Bone marrow (tissue), 2 donors: ENCODE measurements around the gene OR2V2.
"Not testable (repeated sequence)": the region's sequence is repeated elsewhere in the genome, so short reads cannot be mapped to it uniquely, and the experiment has no call there.

Source experiments
- DNase-seq, 2 donors: peaks; one replicate each; lab custom pipeline; 2025; lab: John Stamatoyannopoulos, UW

The OR2V2 gene, protein sequence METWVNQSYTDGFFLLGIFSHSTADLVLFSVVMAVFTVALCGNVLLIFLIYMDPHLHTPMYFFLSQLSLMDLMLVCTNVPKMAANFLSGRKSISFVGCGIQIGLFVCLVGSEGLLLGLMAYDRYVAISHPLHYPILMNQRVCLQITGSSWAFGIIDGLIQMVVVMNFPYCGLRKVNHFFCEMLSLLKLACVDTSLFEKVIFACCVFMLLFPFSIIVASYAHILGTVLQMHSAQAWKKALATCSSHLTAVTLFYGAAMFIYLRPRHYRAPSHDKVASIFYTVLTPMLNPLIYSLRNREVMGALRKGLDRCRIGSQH

DNA sequence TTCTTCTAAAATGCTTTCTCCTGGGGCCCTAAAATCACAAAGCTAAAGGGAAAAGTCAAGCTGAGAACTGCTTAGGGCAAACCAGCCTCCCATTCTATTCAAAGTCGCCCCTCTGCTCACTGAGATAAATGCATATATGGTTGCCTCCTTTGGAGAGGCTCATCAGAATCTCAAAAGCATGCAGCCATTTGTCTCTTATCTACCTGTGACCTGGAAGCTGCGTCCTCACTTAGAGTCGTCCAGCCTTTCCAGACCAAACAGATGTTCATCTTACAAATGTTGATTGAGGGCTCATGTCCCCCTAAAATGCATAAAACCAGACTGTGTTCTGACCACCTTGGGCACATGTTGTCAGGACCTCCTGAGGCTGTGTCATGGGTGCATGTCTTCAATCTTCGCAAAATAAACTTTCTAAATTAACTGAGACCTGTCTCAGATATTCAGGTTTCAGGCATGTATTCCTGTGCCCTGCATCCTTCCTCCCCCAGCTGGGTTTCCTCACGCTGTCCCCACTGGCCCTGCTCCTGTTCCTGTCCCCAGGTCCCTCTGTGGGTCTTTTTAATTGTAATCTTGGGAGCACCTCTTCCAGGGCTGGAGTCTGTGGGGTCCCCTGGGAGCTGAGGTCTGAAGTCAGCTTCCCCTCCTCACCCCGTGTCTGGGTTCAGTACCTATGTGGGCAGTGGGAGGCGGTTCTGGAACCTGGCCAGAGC lies at the start of gene OR2V2:
Gene OR2V2, plus strand, starts transcription at position 660 of the 710 bp plus-strand sequence. CDS start 7,357 bp downstream, outside the sequence.
- DNase-seq: not testable (repeated sequence)

DNA sequence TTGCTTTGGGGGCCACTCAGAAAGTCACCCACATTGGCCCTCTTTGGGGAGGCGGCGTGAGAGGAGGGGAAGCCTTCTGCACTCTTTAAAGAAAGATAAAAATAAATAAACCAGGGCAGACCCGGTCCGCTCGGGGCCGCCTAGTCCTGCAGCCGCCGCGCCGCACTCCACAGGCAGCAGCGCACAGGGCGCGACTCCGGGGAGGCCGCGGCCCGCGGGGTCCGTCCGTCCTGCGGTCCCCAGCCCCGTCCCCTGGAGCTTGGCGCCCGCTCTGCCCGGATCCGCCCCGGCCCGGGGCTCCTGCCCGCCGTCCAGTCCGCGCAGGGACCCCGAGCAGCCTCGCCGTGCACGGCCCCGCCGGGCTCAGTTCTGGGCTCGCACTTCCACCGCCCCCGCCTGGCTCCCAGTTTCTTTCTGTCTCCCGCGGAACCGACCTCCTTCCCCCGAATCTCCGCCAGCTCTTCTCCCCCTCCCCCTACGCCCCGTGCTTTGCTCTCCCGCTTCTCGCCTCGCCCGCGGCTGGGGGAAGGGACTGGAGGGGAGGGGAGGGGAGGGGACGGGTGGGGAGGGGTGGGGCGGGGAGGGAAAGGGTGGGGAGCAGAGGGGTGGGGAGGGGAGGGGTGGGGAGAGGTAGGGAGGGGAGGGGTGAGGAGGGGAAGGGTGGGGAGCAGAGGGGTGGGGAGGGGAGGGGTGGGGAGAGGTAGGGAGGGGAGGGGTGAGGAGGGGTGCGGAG lies 49.5 kb upstream of the OR2V2 start:
- DNase-seq: not testable (repeated sequence)

DNA sequence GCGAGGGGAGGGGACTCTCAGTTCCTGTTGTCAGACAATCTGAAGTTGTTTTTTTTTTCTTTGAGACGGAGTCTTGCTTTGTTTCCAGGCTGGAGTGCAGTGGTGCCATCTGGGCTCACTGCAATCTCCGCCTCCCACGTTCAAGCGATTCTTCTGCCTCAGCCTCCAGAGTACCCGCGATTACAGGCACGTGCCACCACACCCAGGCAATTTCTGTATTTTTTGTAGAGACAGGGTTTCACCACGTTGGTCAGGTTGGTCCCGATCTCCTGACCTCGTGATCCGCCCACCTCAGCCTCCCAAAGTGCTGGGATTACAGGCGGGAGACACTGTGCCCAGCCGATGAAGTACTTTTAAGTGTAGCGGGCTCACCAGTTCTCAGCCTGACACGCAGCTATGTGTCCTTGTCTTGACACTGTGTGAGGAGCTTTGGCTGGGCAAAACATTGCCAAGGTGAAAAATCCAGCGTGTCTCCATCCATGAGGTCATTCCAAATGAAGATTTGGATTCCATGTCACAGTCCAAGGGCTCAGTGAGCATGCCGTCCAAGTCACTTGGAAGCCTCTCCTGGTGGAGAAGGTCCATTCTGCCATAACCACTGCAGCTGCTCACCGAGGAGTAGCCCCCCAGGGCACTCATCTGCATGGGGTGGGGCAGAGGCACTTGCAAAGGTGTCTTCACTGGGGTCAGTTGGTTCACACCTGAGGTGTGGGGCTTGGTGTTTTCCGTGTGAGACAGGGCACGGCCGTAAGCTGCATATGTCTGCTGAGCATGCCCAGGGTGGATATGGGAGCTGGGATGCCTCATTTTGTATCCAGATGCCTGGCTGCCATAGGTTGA lies 48.4 kb upstream of the OR2V2 start:
- DNase-seq: no peak

DNA sequence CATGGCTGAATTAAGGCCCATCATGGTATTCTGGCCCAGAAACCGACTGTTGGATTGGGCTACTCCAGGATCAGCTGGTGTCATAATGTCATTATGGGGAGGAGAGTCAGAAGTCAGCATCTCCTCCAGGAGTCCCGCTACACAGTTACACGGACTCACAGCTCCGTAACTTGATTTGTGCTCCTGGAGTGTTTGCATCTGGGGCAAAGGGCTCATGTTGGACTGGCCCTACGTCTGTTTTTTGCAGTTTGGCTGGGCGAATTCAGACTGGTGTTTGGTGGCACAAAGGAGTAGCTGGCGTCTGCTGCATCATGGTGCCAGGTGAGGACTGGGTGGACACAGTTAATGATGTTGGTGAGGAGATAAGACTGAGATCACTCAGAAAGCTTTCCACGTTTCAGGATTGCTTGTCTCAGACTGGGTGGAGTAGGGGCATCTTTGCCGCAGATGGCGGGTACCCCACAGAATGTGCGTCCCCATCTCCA lies 47.7 kb upstream of the OR2V2 start:
- no peak for DNase-seq

DNA sequence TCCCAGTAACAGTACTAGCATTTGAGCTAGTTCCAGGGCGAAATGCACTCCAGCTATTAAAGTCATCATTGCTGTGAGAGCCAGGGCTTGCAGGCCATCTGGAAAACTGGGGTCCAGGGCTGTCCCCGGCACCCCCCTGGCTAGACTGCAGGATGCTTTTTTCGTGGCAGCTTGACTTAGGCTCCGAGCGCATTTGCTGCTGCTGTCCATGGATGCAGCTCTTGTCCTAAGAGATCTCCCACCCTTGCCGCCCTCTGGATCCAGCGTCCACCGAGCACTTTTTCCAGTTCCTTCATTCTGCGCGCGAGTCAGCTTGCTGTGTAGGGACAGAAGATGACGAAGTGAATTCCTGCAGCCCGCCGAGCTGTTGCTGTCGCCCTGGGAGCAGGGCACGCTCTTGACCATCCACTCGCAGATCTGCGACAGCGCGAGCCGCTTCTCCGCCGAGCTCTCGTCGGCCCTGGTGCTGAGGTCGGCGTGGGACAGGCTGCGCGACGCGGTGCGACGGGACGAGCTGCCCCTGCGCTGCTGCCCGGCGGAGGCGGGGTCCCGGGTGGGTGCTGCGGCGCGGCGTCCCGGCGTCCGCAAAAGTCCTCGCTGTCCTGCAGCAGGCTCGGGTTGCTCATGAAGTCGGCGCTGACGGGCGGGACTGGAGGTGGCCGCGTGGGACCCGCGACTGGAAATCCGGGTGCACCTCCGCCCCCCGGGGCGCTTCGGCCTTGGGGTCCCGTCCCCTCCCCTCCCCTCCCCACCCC lies 47.1 kb upstream of the OR2V2 start:
- DNase-seq: no peak

DNA sequence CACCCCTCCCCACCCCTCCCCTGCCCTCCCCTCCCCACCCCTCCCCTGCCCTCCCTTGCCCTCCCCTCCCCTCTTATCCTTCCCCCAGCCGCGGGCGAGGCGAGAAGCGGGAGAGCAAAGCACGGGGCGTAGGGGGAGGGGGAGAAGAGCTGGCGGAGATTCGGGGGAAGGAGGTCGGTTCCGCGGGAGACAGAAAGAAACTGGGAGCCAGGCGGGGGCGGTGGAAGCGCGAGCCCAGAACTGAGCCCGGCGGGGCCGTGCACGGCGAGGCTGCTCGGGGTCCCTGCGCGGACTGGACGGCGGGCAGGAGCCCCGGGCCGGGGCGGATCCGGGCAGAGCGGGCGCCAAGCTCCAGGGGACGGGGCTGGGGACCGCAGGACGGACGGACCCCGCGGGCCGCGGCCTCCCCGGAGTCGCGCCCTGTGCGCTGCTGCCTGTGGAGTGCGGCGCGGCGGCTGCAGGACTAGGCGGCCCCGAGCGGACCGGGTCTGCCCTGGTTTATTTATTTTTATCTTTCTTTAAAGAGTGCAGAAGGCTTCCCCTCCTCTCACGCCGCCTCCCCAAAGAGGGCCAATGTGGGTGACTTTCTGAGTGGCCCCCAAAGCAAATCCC lies 46.2 kb upstream of the OR2V2 start:
- DNase-seq: not testable (repeated sequence)

DNA sequence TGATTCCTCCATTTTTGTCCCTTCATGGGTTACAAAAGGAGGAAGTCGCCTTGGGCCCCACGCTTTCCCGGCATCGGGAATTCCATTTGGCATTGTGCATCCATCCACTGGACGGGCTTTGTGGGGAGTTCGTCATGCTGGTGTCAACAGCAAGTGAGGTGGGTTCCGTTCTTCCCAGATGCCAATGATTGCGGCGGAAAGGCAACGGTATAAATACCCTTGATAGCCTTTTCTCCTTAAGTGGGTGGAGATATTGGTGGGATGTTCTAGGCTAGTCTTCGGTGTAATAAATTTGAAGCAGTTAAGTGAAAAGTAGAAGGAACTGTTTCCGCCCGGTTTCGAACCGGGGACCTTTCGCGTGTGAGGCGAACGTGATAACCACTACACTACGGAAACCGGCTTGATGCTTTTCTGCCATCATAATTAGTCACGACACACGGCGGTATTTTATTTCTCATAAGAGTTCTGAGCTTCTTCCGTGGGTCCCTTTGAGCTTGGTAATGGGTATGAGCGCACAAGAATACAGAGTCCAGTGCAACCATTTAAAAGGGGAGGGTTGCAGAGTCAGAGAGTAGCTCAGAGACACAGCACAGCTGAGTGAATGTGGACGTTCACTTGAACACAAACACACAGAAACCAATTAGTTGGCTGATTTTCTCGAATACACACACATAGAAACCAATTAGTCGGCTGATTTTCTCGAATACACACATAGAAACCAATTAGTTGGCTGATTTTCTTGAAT lies 45.3 kb upstream of the OR2V2 start:
- not testable (repeated sequence) for DNase-seq

DNA sequence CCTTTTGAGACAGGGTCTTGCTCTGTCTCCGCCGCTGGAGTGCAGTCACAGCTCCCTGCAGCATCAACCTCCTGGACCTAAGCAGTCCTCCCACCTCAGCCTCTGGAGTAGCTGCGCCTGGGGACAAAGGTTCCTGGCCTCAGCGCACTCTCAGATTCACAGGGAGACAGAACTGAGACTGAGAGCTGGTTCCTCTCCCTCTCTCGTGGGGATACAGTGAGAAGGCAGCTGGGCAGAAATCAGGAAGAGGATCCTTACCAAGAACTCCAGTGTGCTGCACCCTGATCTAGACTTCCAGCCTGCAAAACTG lies 43.2 kb upstream of the OR2V2 start:
- not testable (repeated sequence) for DNase-seq

DNA sequence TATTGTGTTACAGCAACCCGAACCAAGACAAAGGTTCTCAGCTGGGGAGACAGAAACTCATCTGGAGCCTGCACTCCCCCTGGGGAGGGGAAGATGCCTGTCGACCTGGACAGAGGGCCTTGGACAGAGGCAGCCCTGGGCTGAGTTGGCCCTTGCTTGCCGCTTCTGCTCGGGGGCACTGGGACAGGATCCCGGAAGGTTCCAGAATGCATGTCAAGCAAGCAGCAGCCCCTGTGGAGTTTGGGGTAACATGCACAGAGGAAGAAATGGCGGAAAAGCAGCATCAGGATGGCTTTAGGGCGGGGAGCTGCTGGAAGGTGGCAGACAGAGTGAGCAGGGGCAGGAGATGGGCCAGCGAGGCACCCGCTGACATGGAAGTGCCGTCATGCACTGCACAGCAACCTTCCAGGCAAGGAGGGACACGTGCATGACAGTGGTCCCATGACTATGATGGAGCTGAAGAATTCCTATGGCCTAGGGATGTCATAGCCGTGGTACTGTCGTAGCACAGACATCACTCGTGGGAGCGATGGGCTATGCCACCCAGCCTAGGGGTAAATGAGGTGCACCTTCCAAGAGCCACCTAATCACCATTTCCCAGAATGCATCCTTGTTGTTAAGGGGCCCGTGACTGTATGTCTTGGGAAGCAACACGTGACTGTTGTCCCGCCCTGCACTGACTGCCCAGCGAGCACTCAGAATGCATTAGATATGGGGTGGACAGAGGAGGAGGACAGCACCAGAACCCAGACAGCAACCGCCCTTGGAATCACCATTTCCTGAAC lies 42.6 kb upstream of the OR2V2 start:
- DNase-seq: not testable (repeated sequence)

DNA sequence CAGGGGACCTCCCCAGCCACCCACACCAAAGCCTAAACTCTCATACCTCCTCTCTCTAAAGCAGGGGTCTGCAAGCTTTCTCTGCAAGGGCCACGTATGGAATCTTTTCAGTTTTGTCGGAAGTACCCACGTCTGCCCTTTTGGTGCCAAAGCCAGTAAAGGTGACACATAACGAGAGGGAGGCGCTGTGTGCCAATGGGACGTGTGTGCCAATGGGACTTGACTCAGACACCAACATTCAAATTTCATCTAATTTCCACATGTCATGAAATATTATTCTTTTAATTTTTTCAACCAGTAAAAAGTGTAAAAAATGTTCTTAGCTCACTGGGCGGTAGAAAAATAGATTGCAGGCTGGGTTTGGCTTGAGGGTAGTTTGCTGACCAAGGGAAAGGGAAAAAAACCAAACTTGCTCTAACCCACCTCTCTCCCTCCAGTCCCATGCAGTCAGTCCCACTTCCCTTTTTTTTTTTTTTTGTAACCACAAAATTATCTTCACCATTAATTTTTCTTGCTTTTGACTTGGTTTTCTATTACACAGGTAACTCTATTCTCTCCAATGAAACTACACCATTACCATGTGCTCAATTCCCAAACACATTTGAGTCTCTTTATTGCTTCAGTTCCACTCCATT lies 41.9 kb upstream of the OR2V2 start:
- DNase-seq: no peak

DNA sequence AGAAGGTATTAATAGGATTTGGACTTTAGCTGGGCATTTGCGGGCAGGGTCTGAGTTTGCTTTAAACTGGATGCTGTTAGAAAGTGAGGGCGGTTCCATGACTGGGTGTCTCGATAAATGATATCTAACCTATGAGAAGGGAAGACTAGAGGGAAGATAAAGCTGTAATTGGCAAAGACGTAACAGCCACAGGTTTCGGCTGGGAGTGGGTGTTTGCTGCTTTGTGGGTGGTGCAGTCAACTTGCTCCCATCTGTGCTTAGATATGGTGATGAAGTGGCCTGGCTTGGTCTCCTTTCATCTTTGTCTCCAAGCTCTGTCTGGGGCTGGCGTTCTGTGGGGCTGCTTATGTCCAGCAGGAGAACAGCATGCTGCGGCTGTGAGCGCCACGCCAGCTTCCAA lies 39.7 kb upstream of the OR2V2 start:
- no peak for DNase-seq

DNA sequence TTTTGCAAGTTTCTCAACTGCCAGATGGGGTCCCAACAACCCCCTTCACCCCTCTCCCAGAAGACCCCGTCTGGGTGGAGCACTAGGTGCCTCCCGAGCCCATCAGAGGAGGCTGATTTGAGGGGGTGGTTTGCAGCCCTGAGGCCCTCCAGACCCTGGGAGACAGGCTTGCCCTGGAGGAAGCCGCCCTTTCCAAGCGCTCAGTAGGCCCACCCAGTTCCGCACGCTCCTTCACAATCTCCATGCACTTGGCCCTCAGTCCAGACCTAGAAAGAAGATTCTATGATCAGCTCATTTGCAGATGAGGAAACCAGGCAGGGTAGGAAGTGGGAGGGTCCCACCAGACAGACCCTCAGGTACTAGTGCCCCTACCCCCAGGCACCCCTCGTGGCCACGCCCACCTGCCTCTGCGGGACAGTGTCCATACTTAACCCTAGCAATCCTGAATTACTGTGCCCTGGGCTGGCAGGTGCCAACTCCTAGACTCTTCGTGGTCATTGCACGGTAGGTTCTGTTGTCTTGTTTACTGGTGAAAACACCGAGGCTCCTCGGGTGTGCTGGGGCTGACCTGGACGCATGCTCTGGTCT lies 38.7 kb upstream of the OR2V2 start:
- DNase-seq: no peak

DNA sequence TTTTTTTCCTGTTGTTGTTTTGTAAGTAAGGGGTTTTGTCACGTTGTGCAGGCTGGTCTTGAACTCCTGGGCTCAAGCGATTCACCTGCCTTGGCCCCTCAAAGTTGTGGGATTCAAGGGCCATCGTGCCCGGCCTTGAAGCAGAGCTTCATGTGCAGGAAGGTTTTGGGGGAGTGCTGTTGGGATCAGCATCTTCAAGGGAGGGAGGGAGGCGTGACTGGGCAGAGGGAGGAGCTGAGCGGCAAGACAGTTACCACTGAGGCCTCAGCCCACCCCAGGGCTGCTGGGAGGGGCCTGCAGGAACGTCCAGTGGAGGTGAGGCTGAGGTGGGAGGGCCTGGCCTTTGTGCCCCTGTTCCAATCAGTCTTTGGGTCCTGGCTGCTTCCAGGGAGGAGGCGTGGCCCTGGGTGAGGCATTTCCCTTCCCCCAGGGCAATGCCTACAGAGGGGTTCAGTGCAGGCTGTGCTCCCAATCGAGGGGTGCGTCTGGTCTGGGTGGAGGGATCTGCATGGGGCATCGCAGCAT lies 37.8 kb upstream of the OR2V2 start:
- no peak for DNase-seq

DNA sequence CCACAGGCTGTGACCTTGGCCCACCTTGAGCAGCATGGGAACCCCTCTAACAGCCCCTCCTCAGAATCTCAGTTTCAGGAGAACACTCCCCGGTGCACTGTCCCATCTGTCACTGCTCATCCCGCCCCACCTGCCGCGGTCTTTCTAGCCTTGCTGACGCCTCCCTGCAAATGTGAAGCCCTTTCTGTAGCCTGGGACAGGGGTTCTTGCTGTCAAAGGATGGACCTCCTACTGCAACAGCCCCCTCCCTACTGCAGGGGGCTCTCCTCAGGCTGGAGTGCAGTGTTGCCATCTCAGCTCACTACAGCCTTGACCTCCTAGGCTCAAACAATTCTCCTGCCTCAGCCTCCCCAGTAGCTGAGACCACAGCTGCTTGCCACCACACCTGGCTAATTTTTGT lies 36.4 kb upstream of the OR2V2 start:
- no peak for DNase-seq

DNA sequence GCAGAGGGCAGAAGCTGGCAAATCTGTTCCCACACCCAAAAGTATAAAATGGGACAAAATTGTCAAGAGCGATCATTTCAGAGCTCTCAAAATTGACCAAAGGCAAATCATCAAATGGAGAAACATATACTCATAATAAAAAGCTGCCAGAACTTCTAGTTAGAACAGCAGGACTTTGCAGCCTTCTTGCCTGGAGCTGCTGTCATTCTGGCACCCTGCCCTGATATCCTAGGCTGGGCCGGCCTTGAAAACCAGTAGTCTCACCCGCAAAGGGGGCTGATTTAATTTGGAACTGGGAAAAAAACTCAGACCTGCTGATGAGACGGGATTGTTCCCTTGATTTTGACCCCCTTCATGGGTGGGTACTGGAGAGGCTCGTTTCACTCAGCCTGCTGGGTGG lies 34.9 kb upstream of the OR2V2 start:
- DNase-seq: no peak

DNA sequence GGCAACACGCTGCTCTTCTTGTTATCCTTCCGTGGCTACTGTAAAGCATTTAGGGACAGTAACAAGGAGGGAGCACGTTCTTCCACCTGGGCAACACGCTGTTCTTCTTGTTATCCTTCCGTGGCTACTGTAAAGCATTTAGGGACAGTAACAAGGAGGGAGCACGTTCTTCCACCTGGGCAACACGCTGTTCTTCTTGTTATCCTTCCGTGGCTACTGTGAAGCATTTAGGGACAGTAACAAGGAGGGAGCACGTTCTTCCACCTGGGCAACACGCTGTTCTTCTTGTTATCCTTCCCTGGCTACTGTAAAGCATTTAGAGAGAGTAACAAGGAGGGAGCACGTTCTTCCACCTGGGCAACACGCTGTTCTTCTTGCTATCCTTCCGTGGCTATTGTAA lies 33.8 kb upstream of the OR2V2 start:
- DNase-seq: not testable (repeated sequence)

DNA sequence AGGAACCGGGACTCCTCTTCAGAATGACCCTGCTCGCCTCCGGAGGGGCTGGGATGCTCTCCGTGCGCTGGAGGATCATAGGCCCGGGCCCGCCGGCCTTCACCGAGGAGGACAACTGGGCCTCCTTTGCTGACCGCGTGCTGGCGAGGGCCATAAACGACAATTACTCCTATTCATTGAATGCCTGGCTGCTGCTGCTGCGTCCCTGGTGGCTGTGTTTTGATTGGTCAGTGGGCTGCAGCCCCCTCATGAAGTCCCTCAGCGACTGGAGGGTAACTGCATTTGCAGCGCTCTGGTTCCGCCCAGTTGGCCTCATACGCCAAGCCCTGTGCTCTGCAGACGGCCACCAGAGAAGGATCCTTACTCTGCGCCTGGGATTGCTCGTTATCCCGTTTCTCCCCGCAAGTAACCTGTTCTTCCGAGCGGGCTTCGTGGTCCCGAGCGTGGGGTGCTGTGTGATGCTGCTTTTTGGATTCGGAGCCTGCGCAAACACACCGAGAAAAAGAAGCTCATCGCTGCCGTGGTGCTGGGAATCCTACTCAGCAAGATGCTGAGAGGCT lies 33.0 kb upstream of the OR2V2 start:
- no peak for DNase-seq
